WI38 (cell line): Measurements from ENCODE around the gene ATPAF1.

ENCODE experiments used
- H3K4me3 ChIP-seq: 2 replicates; pipeline ENCODE4 v1.5.1; 2011; ENCODE audit warnings: low read depth, mild to moderate bottlenecking, control low read depth, low read length
- CTCF ChIP-seq: IDR thresholded peaks from 2 replicates; pipeline ENCODE4 v1.5.1; 2012; ENCODE audit warnings: low read depth, mild to moderate bottlenecking, control low read depth, low read length

The ATPAF1 gene

GRCh38 chr1:46596846-46597245, 71.3 kb downstream of the ATPAF1 start:
- H3K4me3 ChIP-seq, result no peak overlapping the region
- TF ChIP-seq CTCF, result no peak

- TF ChIP-seq CTCF, result no peak
Measured at GRCh38 chr1:46596036-46596435, 72.1 kb downstream of the ATPAF1 start.

GRCh38 chr1:46595127-46595526, 73.0 kb downstream of the ATPAF1 start:
- H3K4me3 ChIP-seq, result no peak overlapping the region
- no peak for TF ChIP-seq CTCF

More at GRCh38 chr1:46596036-46596435, 72.1 kb downstream of the ATPAF1 start:
- no peak overlapping the region for H3K4me3 ChIP-seq

- no peak for TF ChIP-seq CTCF
Measured at GRCh38 chr1:46594063-46594462, 74.1 kb downstream of the ATPAF1 start.

GRCh38 chr1:46592823-46593222, 75.3 kb downstream of the ATPAF1 start:
- H3K4me3 ChIP-seq, result no peak overlapping the region
- no peak for TF ChIP-seq CTCF

More at GRCh38 chr1:46594063-46594462, 74.1 kb downstream of the ATPAF1 start:
- no peak overlapping the region for H3K4me3 ChIP-seq

GRCh38 chr1:46589529-46589928, 78.6 kb downstream of the ATPAF1 start:
- no peak for TF ChIP-seq CTCF
- no peak overlapping the region for H3K4me3 ChIP-seq

GRCh38 chr1:46587069-46587468, 81.1 kb downstream of the ATPAF1 start:
- no peak overlapping the region for H3K4me3 ChIP-seq
- no peak for TF ChIP-seq CTCF
